ENCODE results near the gene NKX2-8.

Gene NKX2-8

DNA sequence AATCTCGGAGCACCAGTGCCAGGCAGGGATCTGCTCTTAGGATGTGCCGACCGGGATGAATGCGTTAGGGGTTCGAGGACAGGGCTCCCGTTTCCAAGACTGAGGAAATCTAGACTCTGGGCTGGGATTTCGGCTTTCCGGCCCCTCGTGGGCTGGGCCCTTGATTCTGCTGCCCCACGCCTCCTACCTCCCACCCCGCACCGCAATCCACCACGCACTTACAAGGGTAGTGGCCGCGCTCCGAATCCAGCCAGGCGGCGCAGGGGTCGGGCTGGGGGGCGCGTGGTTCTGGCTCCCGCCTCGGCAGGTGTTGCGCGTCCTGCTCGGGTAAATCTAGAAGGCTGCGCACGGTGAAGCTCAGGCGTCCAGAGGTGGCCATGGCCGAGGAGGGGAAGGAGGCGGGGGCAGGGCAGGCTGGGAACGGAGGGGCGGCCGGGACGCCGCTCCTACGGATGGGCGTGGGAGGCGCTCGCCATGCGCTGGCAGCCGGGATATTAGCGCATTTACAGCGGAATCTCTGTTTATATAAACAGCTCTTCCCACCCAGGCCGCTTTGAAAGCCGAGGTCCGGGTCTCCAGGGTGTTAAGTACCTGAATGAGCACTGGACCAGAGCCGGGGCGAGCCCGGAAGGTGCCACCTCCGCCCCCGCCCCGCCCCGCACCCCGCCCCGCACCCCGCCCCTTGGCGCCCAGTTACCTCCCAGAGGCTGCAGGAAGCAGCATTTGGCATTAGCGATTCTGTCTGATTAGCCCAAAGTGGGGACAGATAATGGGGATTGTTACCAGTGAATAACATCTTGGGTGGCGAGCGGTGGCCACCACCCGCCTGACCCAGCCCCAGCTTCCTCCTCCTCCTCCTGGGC lies at the start of gene NKX2-8:
NKX2-8 (minus strand) TSS at position 604 of the 863 bp plus-strand sequence; CDS start at position 379, 225 bp downstream.
- no peak for DNase-seq

DNA sequence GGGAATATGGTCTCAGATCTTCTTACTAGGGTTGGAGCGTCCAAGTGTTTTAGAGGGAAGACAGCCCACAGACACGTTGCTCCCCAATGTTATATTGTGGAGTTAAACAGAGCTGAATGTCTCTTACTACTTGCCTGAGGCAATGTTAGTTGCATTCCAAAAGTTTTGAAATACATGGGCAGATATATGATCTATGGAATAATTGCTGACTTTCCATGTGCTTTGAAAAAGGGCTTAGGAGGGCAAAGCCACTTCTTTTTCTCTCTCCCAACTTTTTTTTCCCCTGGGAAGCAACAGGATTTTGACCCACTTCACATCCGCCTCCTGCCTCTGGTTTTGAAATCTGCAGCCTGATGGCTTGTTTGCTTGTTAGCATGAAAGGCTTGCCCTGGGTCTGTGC lies 45.6 kb upstream of the NKX2-8 start:
- no peak for DNase-seq

DNA sequence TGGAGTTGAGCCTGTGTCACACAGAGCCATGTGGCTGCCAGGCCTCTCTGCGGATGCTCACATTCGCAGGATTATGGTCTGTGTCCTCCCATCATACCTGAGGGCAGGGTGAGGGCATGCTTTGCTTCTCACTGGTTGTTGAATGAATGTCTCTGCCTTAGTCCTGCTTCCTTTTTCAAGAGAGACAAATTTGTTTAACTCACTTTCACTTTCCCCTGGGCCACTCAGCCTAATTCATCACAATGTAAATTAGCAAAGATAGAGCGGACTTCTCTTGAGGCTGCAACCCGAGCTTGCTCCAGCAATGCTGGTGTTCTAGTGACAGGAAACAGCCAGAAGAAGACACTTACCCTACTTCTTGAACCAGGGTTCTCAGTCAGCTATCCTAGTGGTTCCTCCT lies 43.7 kb upstream of the NKX2-8 start:
- DNase-seq = no peak

DNA sequence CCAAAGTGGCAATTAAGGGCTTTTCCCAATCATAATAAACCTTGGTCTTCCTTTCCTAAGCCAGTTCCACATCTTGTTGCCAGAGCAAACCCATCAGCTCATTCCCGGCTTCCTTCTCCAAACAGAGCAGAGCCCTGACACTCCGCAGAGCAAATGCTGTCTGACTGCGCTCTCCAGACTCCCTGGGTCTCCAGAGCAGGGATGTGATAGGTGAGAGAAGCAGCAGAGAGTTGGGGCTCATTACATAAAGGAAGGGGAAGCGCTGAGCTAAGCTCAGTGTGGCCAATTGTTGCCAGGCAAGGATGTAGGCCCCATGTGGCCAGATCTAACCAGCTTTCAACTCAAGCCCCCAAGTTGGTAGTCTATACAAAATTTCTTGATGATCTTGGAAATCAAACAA lies 43.0 kb upstream of the NKX2-8 start:
- DNase-seq = no peak

DNA sequence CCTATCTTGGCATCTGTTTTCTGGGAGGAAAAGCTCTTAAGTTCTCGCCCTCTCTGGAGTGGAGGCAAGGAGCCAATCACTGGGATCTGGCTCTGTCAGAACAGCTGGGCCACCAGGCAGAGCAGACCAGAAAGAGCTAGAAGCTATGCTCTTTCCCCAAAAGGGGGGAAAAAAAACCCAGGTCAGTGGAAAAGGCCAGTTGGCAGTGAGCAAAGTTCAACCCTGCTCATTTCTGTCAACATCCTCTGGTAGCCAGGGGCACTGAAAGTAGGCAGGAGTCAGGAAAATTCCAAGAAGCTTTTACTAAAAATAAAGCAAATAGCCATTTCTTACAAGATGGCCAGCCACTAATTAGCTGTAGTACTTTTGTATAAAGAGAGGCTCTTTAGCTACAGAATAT lies 42.6 kb upstream of the NKX2-8 start:
- no peak for DNase-seq

DNA sequence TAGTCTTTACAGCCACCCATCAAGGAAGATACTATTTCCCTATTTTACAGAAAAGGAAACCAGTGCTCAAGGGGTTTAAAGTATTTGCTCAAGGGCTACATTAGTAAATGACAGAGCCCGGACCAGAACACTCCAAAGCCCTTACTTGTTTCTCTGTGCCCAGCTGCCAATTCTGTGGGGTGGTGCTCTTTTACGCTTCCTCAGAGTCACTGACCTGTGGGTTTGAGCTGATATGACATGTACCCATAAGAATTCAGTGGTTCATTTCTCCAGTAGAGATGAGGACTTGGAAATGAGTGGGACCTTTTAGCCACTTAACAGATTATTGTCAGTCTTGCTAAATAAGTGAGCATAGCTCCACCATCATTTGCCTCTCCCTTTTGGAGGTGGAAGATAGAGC lies 37.4 kb upstream of the NKX2-8 start:
- no peak for DNase-seq

DNA sequence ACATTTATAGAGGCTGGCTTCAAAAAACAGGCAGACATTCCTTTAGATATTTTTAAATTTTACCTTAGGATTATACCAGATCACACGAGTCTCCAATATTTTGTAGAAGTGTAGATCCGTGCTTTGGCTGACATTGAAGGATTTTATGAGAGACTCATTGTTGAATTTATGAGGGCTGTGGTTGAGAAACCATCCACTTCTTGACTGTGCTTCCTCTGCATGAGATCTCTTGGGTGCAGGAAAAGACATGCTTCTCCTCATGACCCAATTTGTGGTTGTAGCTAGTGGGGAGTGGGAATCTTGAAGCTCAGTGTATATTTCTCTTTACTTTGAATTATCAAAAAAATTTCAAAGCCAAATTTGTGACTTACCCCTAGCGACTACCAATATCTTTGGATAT lies 36.7 kb upstream of the NKX2-8 start:
- no peak for DNase-seq

DNA sequence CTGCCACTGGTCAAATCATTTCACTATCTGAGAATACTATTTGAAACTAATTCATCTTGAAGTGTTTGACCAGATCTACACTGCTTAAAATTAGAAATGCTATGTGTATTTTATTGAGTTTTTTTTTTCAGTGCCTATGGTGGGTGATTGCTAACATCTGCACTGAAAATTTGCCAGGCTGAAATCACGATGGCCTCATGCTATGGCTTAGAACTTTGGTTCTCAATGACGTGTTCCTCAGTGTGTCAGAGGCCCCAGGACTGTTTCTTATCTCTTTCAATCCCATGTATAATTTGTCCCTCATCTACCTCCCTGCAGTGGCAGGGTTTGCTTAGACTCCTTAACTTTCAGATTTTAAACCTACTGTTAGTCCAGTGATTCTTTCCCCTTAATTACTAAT lies 36.2 kb upstream of the NKX2-8 start:
- DNase-seq = no peak

DNA sequence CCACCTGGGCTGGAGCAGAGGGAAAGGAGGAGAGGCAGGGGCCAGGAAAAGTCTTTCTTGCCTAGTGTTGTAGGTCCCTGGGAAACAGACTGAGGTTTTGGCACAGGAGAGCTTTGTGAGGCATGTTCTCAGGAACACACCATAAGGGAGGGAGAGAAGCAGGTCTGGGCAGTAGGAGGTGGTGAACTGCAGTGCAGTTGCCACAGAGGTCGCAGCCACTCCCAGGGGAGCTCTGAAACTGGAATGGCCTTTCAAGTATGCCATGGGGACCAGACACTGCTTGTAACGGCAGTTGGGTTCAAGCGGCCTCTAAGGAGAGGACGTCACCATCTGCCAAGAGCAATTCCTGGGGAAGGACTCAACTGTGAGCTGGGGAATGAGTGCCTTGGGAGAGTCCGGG lies 35.4 kb upstream of the NKX2-8 start:
- no peak for DNase-seq

DNA sequence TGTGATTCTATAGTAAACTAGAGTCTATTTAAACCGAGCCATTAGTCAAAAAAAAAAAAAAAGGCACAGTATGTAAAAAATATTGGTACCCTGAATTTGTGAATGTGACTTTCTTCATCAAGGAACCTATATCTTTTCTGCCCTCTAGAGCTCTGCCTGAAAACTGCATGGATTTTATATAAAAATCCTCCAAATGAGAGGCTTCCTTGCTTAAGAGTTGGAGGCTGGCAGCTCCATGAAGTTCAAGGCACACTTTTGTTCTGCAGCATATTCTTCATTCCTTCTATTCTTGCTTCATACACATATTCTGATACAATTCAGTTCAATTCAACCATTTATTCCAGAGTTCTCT lies 23.1 kb upstream of the NKX2-8 start:
- no peak for DNase-seq

DNA sequence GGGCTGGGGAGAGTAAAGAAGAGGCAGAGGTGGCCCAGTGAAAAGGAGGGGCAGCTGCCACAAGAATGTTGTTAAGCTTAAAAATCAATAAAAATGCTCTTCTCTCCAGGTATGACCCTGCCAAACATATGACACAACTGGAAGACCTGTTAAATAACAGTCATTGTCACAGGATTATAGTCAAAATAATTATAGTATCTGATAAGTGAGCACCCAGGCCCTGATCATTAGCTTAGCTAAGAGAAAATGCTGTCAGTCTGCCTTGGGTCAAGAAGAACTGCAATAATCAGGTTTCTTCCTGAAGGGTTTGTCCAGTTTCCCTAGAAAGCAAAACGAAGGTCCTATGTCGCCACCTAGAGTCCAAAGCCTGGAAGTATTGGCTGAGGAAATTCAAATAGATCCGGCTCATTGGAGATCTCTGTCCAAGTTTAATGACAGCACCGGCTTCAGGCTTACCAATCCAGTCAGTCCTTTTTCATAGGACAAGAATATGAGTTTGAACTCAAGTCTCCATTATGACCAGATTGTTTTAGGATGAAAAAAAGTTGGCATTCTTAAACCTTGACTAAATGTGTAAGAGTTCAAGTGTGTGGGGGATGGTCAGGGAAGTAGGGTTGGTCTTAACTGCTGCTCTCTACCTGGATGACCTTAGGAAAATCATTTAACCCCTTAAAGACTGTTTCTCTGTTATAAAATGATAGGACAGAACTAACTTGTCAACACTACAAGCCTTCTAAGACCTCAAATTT lies 22.5 kb upstream of the NKX2-8 start:
- no peak for DNase-seq

DNA sequence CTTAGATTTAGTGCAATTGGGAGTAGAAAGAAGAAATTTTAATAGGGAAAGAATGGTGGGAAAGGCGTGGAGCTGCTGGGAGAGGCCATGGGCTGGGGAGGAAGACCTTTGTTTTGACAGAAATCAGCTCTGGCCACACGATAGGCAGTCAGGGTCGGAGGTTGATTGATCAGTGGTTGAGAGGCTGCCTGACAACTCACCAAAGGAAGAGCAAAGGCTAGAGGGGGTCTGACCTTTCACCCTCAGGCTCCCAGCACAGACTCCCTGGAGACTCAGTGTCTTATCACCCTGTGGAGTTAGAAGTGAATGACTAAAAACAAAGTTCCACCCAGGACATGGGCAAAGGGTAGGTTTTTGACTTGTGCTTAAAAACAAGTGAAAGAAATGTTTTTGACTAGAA lies 18.0 kb upstream of the NKX2-8 start:
- no peak for DNase-seq

DNA sequence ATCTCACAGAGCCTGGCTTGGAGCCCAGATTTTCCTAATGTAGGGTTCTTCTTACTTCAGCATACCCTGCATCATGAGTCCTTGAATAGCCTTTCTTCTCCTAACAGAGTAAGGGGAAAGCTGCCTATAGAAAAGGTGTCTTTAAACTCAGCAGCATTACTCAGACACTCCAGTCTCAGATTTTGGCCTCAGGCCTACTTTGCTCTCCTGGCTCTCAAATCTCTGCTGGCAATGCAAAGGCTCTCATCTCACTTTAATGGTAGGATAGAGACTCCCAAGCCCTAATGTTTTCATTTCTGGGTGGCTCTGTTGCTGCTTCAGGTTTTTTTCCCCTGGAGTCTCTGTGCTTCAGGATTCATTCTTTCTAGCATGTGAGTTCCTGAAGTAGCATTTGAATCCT lies 9.1 kb upstream of the NKX2-8 start:
- DNase-seq = no peak

DNA sequence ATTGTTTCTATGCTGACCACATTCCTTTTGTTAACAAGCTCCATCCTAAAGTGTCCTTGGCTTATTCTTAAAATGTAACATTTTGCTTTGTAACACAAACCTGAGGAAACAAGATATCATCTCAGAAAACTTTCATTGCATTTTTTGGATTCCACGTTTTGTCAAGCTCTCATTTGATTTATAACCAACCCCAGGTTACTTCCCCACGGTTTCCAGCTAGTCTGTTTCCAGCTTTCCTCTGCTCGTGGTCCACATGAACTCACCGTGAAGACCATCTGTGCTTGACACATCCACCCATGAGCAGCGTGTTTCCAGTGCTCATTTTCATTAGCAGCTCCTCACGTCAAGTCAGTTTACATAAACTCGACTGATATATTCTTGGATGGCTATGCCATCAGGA lies 6.4 kb upstream of the NKX2-8 start:
- no peak for DNase-seq

DNA sequence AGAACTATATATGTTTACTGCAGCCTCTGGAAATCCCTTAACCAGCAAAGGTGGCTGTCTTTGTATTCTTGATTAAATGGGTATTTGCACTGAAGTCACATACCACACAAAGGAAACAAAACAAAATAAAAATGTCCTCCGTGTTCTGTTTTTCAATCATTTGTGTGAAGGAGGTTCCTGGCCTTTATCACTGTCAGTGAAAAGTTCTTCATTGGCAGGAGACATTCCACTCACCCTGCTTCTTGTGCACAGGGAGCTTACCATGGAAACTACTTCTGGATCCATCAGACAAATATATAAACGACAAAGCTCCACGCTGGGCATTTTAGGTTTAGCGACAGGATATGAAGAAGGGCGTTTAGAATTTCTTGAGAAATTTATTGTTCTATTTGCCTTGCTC lies 5.7 kb upstream of the NKX2-8 start:
- no peak for DNase-seq

DNA sequence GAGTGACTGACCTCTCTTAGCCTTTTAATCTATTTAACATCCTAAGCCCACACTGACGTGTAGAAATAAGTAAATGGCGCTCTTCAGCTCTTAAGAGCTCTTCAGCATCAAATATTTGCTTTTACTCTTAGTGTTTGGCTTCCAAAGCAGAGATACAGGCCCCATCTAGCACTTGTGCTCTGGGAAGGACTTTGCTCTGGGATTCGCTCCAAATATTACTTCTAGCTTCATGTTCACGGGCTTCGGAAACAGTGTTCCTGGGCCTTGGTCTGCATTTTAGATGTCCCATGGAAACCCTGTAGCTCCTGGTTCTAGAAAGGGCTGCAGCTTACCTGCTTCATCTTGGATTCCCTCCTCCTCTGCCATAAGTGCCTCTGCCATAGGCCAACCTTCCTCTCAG lies 2.7 kb upstream of the NKX2-8 start:
- no peak for DNase-seq

DNA sequence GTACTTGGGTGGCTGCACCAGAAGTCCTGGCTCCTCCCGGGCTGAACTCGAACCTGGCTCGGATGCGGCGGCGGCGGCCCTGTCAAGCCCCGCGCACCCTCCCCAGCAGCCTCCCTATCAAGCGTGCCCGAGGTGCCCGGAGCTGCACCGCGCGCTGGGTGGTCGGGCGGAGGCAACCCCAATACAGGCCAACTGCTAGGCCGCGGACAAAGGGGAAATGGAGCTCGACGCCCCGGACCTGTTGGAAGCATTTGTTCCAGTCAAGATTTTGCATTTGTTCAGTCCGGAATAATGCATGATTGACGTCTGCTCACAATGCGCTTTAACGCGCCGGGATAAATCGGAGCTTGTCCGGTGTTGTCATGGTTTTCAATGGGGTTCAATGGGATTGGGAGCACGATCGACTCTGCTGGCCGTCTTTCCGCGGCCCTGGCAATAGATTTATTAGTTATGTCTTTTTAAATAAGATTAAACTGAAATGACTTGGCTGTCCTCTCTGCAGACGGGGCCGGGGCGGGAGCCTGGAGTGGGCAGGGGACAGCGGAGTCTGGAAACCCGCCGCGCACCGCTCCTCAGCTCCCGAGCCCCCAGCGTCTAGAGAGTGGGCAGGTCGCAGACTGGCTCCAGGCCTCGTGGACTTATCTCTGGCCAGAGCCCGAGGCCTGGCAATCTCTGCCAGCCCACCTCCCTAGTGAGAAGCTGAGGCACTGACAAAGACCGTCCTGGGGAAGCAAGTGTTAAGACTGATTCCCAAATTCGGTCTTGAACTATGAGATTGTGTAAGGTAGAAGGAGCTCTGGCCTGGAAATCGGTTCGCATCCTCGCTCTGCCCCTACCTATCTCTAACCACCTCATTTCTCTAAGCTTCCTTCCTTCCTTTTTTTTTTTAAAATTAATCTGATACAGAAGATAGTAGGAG lies 1.7 kb upstream of the NKX2-8 start:
- no peak for DNase-seq

DNA sequence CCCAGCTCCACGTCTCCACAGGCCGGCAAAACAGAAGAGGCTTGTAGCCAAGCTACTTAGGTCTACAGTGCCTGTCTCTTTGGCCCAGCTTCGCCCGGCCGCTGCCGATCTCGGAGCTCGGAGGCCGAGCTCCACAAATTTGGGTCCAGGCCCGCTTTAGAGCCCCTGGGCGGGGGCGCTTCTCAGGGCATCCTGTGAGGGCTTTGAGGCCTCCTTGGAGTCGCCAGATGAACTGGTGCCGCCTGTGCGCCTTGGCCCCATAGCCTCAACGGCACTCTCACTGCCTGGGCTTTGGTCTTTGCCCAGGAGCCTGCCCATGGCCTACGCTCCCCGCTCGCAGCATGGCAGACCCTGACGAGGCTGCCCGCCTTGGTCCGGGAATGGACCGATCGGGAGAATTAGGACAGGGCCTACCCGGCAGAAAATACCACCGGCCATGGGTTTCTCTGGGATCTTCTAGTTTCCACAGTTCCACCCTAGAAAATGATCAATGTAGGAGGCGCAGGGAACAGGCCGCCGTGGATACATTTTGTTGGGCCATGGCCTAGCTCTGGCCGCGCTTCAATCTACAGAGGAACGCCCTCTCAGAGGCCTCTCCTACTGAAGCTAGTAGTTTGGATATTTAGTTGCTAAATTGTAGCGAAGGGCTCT lies 953 bp upstream of the NKX2-8 start:
- no peak for DNase-seq

DNA sequence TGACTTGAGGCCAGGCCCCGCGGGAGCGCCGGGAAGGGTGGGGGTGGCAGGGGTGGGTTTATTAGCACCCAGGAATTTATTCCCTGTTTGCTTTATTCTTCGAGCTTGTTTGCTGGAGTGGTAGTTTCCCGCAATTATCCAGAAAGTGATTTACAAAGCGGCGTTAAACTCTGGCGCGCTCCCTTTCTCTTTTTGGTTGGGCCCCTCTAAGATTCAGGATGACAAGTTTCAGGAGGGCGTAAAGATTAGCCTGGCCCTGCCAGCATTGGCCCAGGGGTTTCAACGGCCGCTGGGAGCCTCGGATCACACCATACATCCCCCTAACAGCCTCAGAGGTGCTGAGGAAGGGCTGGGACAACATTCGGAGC lies 444 bp upstream of the NKX2-8 start:
- DNase-seq = no peak

DNA sequence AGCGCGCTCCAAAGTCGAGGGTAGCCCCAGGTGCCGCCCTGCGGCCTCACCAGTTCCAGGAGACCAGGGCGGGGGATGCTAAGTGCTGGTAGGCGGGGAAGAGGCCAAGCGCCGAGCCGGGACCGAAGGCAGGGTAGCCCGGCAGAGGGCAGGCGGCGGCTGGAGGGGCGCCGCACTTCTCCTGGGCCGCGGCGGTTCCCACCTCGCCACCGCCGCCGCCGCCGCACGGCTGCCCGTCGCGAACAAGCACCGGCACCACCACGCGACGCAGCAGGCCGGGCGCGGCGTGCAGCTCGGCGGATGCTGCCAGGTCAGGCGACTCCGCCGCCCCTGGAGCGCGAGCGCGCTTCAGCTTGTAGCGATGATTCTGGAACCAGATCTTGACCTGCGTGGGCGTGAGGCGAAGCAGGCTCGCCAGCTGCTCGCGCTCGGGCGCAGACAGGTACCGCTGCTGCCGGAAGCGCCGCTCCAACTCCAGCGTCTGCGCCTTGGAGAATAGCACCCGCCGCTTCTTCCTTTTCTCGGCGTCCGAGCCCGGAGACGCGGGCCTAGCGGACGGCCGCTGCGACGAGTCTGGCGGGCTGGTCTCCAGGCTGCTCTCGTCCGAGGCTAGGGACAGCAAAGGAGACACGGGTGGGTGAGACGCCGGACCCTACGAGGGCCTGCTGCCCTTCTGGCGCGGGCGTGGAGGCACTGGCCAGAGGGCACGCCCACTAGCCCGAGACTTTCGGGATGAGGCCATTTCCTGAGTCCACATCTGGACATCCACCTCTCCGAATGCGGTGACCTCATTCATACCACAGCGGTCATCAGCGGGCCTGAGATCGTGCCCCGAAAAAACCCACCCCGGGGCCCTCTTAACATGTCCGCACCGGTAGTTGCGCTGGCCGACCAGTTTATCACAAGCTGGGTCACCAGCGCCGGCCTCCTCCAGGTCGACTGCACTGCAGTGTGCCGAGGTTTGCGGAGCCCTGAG lies 1.3 kb downstream of the NKX2-8 start:
- DNase-seq = no peak

DNA sequence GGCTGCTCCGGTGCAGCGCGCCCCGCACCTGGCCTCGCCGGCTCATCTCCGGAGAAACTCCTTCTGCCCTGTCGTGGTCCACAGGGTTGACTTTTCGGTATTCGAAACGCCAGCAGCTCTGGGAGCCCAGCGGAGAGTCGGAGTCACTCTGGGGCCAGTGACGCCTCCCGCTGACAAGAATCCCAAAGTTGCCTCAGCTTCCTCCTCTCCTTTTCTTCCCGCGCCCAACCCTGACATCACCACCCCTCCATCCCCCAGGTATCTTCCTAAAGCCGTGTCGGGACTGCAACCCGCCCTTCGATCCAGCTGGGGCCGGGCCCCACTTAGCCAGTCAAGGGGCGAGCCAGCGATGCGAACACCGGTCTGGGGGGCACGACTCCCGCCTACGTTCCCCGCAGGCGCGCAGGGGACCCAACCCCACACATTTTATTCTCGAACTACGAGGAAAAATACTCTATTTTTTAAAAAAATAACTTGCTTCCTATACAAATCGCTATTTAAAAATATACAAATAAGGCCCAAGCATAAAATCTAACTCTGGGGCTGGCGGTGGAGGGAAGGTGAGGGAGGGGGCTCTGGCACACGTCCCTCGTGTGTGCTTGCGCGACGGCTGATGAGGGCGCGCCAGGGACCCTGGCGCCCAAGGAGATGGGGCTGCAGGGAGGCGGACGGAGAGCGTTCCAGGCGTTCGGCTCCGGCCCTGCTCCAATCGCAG lies 2.1 kb downstream of the NKX2-8 start:
- DNase-seq = no peak
